K562 (cell line): ENCODE measurements around the gene OPCML. TPM values are rescaled to one million over a fixed set of nuclear protein-coding genes. Genes with fewer than 3 reads are reported as not detected.

Source experiments
- ATAC-seq: fragments of 200-7000 bp; cut with Tn5 transposase; 3 replicates; pipeline ENCODE4 v1.9.1; 2020; ENCODE audit warnings: moderate library complexity
- BruUV-seq: library from RNA; stranded (reverse); fragments of 400-500 nt; replicated peaks from 2 replicates; lab custom pipeline; 2021; lab: Mats Ljungman, UMichigan
- CTCF ChIA-PET: fragments of 300-600 bp; formaldehyde crosslinking; extraction: SDS; loops from one replicate; lab custom pipeline; 2021; ENCODE audit warnings: low intra/inter-chr PET ratio; lab: Yijun Ruan, JAX
- POLR2A ChIA-PET: fragments of 300-600, 350-650 bp; sonication (Branson Sonifier 250); formaldehyde crosslinking; extraction: SDS; loops from one replicate; lab custom pipeline; 2021; ENCODE audit warnings: antibody characterized with exemption, inconsistent platforms; lab: Yijun Ruan, JAX
- DNase-seq, 4 experiments: peaks; one replicate each; pipeline versions ENCODE4 v3.0.0 to v3.0.0-alpha.2; 2011 to 2018; ENCODE audit warnings: low spot score in 3 of 4, mixed read lengths in 3 of 4; ENCODE audit errors: extremely low read depth in 1 of 4
- FAIRE-seq: peaks from 2 replicates; lab custom pipeline; 2011; peaks lifted over from hg19 to GRCh38; lab: Jason Lieb, UNC
- H2AFZ ChIP-seq: 2 replicates; pipeline ENCODE4 v1.6.0; 2011; ENCODE audit warnings: low read depth, low read length, control low read depth, inconsistent platforms
- H3K27ac ChIP-seq: fragments of 200-600 bp; 3 replicates; pipeline ENCODE4 v1.8.0; 2011; ENCODE audit warnings: low read depth, mild to moderate bottlenecking, control low read depth, inconsistent platforms, low read length, moderate library complexity, mixed read lengths; ENCODE audit errors: extremely low read depth
- H3K27me3 ChIP-seq, 2 experiments: fragments of 300-600 bp in 1 of 2; 2 replicates in 1 of 2; 3 replicates in 1 of 2; pipeline versions ENCODE4 v1.6.0 to v1.8.0; 2011; ENCODE audit warnings: inconsistent platforms in 2 of 2, low read length in 2 of 2, mild to moderate bottlenecking in 1 of 2, mixed read lengths in 1 of 2, moderate library complexity in 1 of 2; ENCODE audit not compliant: control insufficient read depth in 2 of 2, insufficient read depth in 2 of 2
- H3K36me3 ChIP-seq: fragments of 300-600 bp; 3 replicates; pipeline ENCODE4 v1.8.0; 2011; ENCODE audit warnings: mild to moderate bottlenecking, low read length, inconsistent platforms; ENCODE audit not compliant: control insufficient read depth, insufficient read depth
- H3K4me1 ChIP-seq, 2 experiments: fragments of 200-600 bp in 1 of 2; replicated peaks in 1 of 2; 2 replicates in 1 of 2; 3 replicates in 1 of 2; pipeline versions ENCODE4 v1.5.1 to v1.8.0; 2011; ENCODE audit warnings: inconsistent platforms in 2 of 2, low read length in 2 of 2, mild to moderate bottlenecking in 1 of 2, mixed read lengths in 1 of 2, moderate library complexity in 1 of 2; ENCODE audit not compliant: control insufficient read depth in 2 of 2, insufficient read depth in 2 of 2
- H3K4me2 ChIP-seq: 2 replicates; pipeline ENCODE4 v1.6.1; 2011; ENCODE audit warnings: low read length, control low read depth, inconsistent platforms, mixed read lengths; ENCODE audit not compliant: insufficient read depth
- H3K4me3 ChIP-seq: fragments of 200-600 bp; sonication (generic), shearing (Covaris generic); 2 replicates; pipeline ENCODE4 v1.5.1; 2016; ENCODE audit warnings: control low read depth, inconsistent platforms
- H3K79me2 ChIP-seq: fragments of 200-600 bp; 3 replicates; pipeline ENCODE4 v1.8.0; 2011; ENCODE audit warnings: low read length, inconsistent platforms; ENCODE audit not compliant: control insufficient read depth, insufficient read depth
- H3K9ac ChIP-seq, 2 experiments: 2 replicates each; pipeline versions ENCODE4 v1.6.0 to v1.6.1; 2011; ENCODE audit warnings: low read depth in 2 of 2, low read length in 2 of 2, control low read depth in 1 of 2, inconsistent platforms in 1 of 2, mild to moderate bottlenecking in 1 of 2, mixed read lengths in 1 of 2; ENCODE audit not compliant: insufficient read depth in 1 of 2
- H3K9me1 ChIP-seq: one replicate; pipeline ENCODE4 v1.6.0; 2011; ENCODE audit warnings: inconsistent platforms, mild to moderate bottlenecking, low read length, moderate library complexity; ENCODE audit not compliant: control insufficient read depth, insufficient read depth
- H3K9me3 ChIP-seq: replicated peaks from 2 replicates; pipeline ENCODE4 v1.5.1; 2011; ENCODE audit warnings: low read depth, low read length, inconsistent platforms; ENCODE audit not compliant: control insufficient read depth, insufficient read depth
- H4K20me1 ChIP-seq: replicated peaks from 2 replicates; pipeline ENCODE4 v1.6.1; 2011; ENCODE audit warnings: low read length, inconsistent platforms, mixed read lengths; ENCODE audit not compliant: control insufficient read depth, insufficient read depth
- E2F3 ChIP-seq: fragments of 250-450 bp; sonication (Bioruptor Pico); IDR thresholded peaks from 2 replicates; pipeline ENCODE4 v1.4.0; 2020; ENCODE audit warnings: mild to moderate bottlenecking
- GTF2A2 ChIP-seq: IDR thresholded peaks from 2 replicates; pipeline ENCODE4 v1.6.1; 2016; ENCODE audit warnings: mild to moderate bottlenecking, missing genetic modification characterization, missing compliant biosample characterization
- NR2F6 ChIP-seq: fragments of 450-650 bp; formaldehyde crosslinking; IDR thresholded peaks from 2 replicates; pipeline ENCODE4 v1.4.0; 2020; ENCODE audit warnings: mild to moderate bottlenecking
- SAFB2 ChIP-seq: fragments of 200-400 bp; formaldehyde crosslinking; IDR thresholded peaks from 2 replicates; pipeline ENCODE4 v1.6.1; 2018; ENCODE audit warnings: borderline replicate concordance, low read length, low read depth, moderate library complexity; ENCODE audit not compliant: severe bottlenecking
- WGBS: fragments of 100-300 bp; shearing (Covaris generic); methylation state at CpG from one replicate; pipeline ENCODE4 v1.1.6; 2016; ENCODE audit warnings: low coverage, mixed read lengths; ENCODE audit not compliant: insufficient coverage; ENCODE audit errors: missing lambda C conversion rate; 5-methylcytosine and 5-hydroxymethylcytosine counted together
- in situ Hi-C: fragments of 300-500 bp; cut with MboI; formaldehyde crosslinking; loops from 4 replicates; pipeline ENCODE4 v1.15.0; 2018; ENCODE audit warnings: inconsistent platforms, mixed read lengths
- intact Hi-C: fragments of 100-400 bp; cut with micrococcal nuclease; formaldehyde crosslinking; loops from 2 replicates; pipeline ENCODE4 v1.14.2; 2022
- polyA plus RNA-seq, 8 experiments: library from polyadenylated mRNA; depleted of rRNA in 4 of 8; stranded (reverse) in 5 of 8; unstranded in 3 of 8; fragments of >200 nt; fragmentation: Nextera tagmentation in 2 of 8; fragmentation: Illumina TruSeq in 1 of 8; extraction: Ambion mirVana in 2 of 8; extraction: Trizol in 1 of 8; gene quantifications; 2 replicates each; pipeline versions ENCODE4 v1.2.1 to v1.2.3, GENCODE V29; 2011 to 2014; ENCODE audit warnings: inconsistent platforms in 1 of 8, missing spikeins in 1 of 8
- total RNA-seq, 7 experiments: library from RNA; depleted of rRNA in 6 of 7; stranded (reverse); fragments of >200 nt in 6 of 7; fragmentation: Illumina TruSeq in 2 of 7; extraction: Trizol in 2 of 7; gene quantifications; 2 replicates each; pipeline versions ENCODE4 v1.2.1 to v1.2.3, GENCODE V29; 2011 to 2021; ENCODE audit warnings: low replicate concordance in 1 of 7
- TF ChIP-seq, protein P1 (sequence below): fragments of 250-450 bp; sonication (Bioruptor Pico); IDR thresholded peaks from 2 replicates; pipeline ENCODE4 v1.8.0; 2022; ENCODE audit warnings: inconsistent platforms, mild to moderate bottlenecking, moderate library complexity, borderline replicate concordance
- TF ChIP-seq, protein P2 (sequence below): sonication (generic); formaldehyde crosslinking; IDR thresholded peaks from 2 replicates; pipeline ENCODE4 v1.8.1; 2023; ENCODE audit warnings: mild to moderate bottlenecking, missing genetic modification reagents
- TF ChIP-seq, protein P3 (sequence below), 2 experiments: fragments of 450-650 bp; IDR thresholded peaks; 2 replicates each; pipeline ENCODE4 v1.6.1; 2016; ENCODE audit warnings: mild to moderate bottlenecking in 2 of 2, borderline replicate concordance in 1 of 2, low read depth in 1 of 2, moderate library complexity in 1 of 2

The OPCML gene
- total and polyA plus RNA-seq, 9 of the 15 experiments (the other 6 are each of a cell fraction or from before 2014, with no cell fraction given) = not detected

DNA sequence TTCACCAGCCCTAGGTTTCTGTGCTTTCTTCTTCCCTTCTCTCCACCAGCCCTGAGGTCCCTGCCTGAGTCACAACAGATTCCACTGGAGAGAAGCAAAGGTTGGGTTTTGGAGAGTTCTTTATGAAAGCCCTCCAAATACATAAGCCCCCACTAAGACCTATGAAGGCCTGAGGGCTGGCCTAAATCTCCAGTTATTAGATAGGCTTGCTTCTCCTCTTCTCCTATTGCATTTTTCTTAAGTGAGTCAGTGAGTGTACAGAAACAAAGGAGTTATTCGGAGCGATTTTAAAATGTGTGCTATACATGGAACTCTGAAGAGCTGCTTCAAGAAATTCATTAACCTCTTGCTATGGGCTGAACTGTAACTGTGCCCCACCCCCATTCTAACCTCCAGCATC lies 1057.3 kb downstream of the OPCML start (continued):
- TF ChIP-seq E2F3 (no peak), NR2F6 (CRISPR knock-in tag) (no peak), SAFB2 (no peak)
- TF ChIP-seq, protein P1, sequence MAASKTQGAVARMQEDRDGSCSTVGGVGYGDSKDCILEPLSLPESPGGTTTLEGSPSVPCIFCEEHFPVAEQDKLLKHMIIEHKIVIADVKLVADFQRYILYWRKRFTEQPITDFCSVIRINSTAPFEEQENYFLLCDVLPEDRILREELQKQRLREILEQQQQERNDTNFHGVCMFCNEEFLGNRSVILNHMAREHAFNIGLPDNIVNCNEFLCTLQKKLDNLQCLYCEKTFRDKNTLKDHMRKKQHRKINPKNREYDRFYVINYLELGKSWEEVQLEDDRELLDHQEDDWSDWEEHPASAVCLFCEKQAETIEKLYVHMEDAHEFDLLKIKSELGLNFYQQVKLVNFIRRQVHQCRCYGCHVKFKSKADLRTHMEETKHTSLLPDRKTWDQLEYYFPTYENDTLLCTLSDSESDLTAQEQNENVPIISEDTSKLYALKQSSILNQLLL (CRISPR knock-in tag) = no peak

DNA sequence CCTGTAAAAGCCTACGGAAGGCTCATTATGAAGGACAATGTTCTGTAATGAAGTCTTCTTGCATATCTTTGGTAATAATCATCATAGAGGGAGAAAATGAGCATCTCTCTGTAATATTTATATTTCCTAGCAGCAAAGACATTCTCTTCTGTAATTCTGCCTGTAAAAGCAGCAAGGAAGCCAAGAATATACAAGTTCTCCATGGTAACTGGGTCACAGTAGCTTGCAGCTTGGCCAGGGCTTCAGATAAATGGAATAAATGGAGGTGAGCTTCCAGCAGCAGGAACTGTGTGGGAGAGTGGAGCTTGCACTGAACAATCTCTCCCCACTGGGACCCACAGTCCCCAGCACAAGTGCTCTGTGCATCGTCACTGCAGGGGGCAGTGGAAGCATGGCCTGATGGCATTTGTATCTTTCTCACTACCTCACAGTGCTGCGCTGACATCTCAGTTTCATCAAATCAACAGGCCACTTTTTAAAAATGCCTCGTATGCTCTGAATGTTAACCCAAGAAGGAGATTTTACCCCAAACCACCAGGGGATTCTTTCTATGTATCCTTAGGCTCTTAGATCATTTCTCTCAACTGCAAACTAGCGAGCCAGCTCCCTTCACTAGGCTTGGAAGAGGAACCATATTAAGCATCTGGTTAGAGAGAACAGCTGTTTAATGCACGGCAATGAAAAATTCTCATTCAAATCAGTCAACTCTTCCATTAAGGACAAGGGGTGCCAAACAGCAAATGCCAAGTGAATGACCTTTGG lies 1059.7 kb downstream of the OPCML start:
- intact Hi-C loops (no loop called here), in situ Hi-C loops (no loop called here)
- no peak overlapping the region for H3K4me2 ChIP-seq
- no peaks in the 10 kb centered on the region for H4K20me1 ChIP-seq
- H3K4me3 ChIP-seq = no peak overlapping the region
- no peaks in the 10 kb centered on the region for H3K36me3 ChIP-seq
- POLR2A ChIA-PET = interaction anchor here (0.6 kb wide), 1 partner anchor 568 kb away, joined by 3 read pairs; no protein-coding TSS in a partner anchor
- H3K9ac ChIP-seq = no peak overlapping the region
- FAIRE-seq = no peak
- H3K27me3 ChIP-seq = no peaks in the 10 kb centered on the region
- no peaks in the 10 kb centered on the region for H3K9me1 ChIP-seq
- no peaks in the 10 kb centered on the region for H3K4me1 ChIP-seq
- no peak for ATAC-seq
- H3K27ac ChIP-seq = no peak overlapping the region
- CTCF ChIA-PET = no interaction called here
- H3K9me3 ChIP-seq = no peaks in the 10 kb centered on the region; the same call in 1 of the 2 replicates
- 0% methylated on average over 6 of the region's 6 CpGs for WGBS
- H3K79me2 ChIP-seq = no peaks in the 10 kb centered on the region
- no peak overlapping the region for H2AFZ ChIP-seq
- DNase-seq = no peak
- no TSS peak for BruUV-seq
- TF ChIP-seq, protein P2, sequence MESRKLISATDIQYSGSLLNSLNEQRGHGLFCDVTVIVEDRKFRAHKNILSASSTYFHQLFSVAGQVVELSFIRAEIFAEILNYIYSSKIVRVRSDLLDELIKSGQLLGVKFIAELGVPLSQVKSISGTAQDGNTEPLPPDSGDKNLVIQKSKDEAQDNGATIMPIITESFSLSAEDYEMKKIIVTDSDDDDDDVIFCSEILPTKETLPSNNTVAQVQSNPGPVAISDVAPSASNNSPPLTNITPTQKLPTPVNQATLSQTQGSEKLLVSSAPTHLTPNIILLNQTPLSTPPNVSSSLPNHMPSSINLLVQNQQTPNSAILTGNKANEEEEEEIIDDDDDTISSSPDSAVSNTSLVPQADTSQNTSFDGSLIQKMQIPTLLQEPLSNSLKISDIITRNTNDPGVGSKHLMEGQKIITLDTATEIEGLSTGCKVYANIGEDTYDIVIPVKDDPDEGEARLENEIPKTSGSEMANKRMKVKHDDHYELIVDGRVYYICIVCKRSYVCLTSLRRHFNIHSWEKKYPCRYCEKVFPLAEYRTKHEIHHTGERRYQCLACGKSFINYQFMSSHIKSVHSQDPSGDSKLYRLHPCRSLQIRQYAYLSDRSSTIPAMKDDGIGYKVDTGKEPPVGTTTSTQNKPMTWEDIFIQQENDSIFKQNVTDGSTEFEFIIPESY (CRISPR knock-in tag) = no peak
- no peak for TF ChIP-seq GTF2A2
- TF ChIP-seq, protein P3, sequence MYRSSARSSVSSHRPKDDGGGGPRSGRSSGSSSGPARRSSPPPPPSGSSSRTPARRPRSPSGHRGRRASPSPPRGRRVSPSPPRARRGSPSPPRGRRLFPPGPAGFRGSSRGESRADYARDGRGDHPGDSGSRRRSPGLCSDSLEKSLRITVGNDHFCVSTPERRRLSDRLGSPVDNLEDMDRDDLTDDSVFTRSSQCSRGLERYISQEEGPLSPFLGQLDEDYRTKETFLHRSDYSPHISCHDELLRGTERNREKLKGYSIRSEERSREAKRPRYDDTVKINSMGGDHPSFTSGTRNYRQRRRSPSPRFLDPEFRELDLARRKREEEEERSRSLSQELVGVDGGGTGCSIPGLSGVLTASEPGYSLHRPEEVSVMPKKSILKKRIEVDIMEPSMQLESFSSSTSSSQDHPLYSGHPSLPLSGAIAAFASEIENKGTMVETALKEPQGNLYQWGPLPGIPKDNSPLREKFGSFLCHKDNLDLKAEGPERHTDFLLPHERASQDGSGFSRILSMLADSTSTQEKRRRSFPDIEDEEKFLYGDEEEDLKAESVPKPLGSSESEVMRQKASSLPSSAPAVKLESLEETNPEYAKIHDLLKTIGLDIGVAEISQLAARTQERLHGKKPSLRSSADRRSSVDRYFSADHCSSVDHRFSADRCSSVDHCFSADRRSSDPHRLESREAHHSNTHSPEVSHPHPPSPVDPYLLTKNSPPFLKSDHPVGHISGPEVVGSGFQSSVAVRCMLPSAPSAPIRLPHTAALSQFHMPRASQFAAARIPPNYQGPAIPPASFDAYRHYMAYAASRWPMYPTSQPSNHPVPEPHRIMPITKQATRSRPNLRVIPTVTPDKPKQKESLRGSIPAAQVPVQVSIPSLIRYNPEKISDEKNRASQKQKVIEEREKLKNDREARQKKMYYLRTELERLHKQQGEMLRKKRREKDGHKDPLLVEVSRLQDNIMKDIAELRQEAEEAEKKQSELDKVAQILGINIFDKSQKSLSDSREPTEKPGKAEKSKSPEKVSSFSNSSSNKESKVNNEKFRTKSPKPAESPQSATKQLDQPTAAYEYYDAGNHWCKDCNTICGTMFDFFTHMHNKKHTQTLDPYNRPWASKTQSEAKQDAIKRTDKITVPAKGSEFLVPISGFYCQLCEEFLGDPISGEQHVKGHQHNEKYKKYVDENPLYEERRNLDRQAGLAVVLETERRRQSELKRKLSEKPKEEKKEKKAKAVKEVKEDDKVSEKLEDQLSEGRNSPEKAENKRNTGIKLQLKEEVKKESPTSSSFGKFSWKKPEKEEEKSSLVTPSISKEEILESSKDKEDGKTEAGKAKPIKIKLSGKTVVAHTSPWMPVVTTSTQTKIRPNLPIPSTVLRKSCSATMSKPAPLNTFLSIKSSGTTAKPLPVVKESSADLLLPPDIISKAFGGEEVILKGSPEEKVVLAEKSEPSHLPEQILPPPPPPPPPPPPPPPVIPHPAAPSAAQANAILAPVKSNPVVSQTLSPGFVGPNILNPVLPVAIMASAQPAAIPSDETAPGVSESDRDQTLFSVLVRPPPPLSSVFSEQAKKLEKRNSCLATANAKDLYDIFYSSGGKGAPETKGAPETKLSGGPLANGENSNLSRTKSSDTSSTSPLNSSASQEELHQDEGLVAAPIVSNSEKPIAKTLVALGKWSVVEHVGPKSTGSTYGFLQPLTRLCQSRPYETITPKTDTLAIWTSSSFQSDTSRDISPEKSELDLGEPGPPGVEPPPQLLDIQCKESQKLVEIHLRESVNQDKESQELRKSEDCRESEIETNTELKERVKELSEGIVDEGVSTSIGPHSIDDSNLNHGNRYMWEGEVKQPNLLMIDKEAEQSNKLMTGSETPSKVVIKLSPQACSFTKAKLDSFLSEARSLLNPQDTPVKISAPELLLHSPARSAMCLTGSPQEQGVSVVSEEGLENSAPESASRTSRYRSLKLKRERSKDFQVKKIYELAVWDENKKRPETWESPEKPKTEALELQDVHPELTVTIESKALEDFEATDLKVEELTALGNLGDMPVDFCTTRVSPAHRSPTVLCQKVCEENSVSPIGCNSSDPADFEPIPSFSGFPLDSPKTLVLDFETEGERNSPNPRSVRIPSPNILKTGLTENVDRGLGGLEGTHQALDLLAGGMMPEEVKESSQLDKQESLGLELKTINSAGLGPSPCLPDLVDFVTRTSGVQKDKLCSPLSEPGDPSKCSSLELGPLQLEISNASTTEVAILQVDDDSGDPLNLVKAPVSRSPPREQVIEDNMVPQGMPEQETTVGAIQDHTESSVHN (IDR thresholded peaks at IDR 0.05; ENCODE audit: borderline replicate concordance in 1 of 2, low read depth in 1 of 2) = no peak
